Motor neuron (in vitro differentiated cells): Measurements from ENCODE around the gene ADH6. TPM values are rescaled to one million over a fixed set of nuclear protein-coding genes. Genes with fewer than 3 reads are reported as not detected.
"Not testable (repeated sequence)": the region's sequence is repeated elsewhere in the genome, so short reads cannot be mapped to it uniquely, and the experiment has no call there.

Source experiments
- ATAC-seq, 8 experiments: fragments of 200-7000 bp; cut with Tn5 transposase; replicated peaks in 6 of 8; 2 replicates each; pipeline ENCODE4 v1.8.0; 2021; ENCODE audit warnings: mild to moderate bottlenecking in 8 of 8, moderate library complexity in 8 of 8
- H3K27ac ChIP-seq, 2 donors: fragments of 250-450 bp; sonication (Bioruptor Pico); 2 replicates each; pipeline ENCODE4 v1.9.0; 2021; ENCODE audit warnings: antibody characterized with exemption in 2 of 2, mild to moderate bottlenecking in 2 of 2, moderate library complexity in 1 of 2
- H3K4me1 ChIP-seq, 2 donors: fragments of 250-450 bp; sonication (Bioruptor Pico); replicated peaks in 1 of 2; 2 replicates each; pipeline ENCODE4 v1.6.1; 2021; ENCODE audit warnings: antibody characterized with exemption in 2 of 2, mild to moderate bottlenecking in 2 of 2, moderate library complexity in 1 of 2
- H3K4me3 ChIP-seq, 5 donors: fragments of 250-450 bp; sonication (Bioruptor Pico); 2 replicates each; pipeline ENCODE4 v1.9.0; 2021; ENCODE audit warnings: antibody characterized with exemption in 5 of 5, mild to moderate bottlenecking in 5 of 5, moderate library complexity in 4 of 5
- WGBS, 10 experiments: fragments of 450-650 bp; shearing (Covaris generic); methylation state at CpG; one replicate each; pipeline ENCODE4 v1.0.0; 2022; 5-methylcytosine and 5-hydroxymethylcytosine counted together
- in situ Hi-C, 9 experiments: fragments of 400-800 bp; cut with MboI; loops; one replicate each; pipeline ENCODE4 v1.15.0; 2021; ENCODE audit warnings: low sequenced_read_pairs in 9 of 9, low pct_unique_long_range_greater_than_20kb in 2 of 9; ENCODE audit not compliant: unreplicated experiment in 9 of 9
- total RNA-seq, 8 experiments: library from RNA; unstranded; fragments of 300-600 nt; gene quantifications; 2 replicates each; pipeline versions ENCODE4 v1.2.3 to v1.2.4, GENCODE V29; 2022

Gene ADH6
- total RNA-seq, 8 experiments from 2014 or later, result 0.57 to 2.1 (median 1.1) TPM

- peaks cover 7 to 12% of the 10 kb centered on the region in 2 donors for H3K4me1 ChIP-seq
- no peak for ATAC-seq
- in situ Hi-C loops, result loop anchor here in 1 of 9 experiments (10.0 kb wide), 1 partner anchor 196 kb away; no protein-coding TSS in a partner anchor
Observed at GRCh38 chr4:99208719-99209075, 10.3 kb downstream of the ADH6 start.

GRCh38 chr4:99207911-99208718, 10.9 kb downstream of the ADH6 start:
- 48 to 86% (median 76%) methylated on average over 4 to 10 of the region's 10 CpGs for WGBS, 10 experiments
- H3K4me1 ChIP-seq, result peaks cover 7 to 12% of the 10 kb centered on the region in 2 donors
- in situ Hi-C loops, result loop anchor here in 1 of 9 experiments (10.0 kb wide), 1 partner anchor 197 kb away; no protein-coding TSS in a partner anchor
- H3K4me3 ChIP-seq, result no peak overlapping the region
- ATAC-seq, result no peak
- H3K27ac ChIP-seq, result no peak overlapping the region

More at GRCh38 chr4:99208719-99209075, 10.3 kb downstream of the ADH6 start:
- WGBS, 10 experiments, result 52 to 100% (median 91%) methylated on average over 1 to 2 of the region's 2 CpGs; no CpG with 5 or more reads in 3 of the 10 experiments
- no peak overlapping the region for H3K27ac ChIP-seq
- no peak overlapping the region for H3K4me3 ChIP-seq

GRCh38 chr4:99207069-99207743, 11.8 kb downstream of the ADH6 start:
- in situ Hi-C loops, result loop anchor here in 1 of 9 experiments (10.0 kb wide), 1 partner anchor 198 kb away; no protein-coding TSS in a partner anchor
- 33 to 90% (median 70%) methylated on average over 2 to 4 of the region's 4 CpGs; no CpG with 5 or more reads in 1 of the 10 experiments for WGBS, 10 experiments
- Histone ChIP-seq H3K27ac (no peak overlapping the region), H3K4me3 (no peak overlapping the region), H3K4me1 (peaks cover 7 to 12% of the 10 kb centered on the region in 2 donors)
- ATAC-seq, result no peak

- H3K27ac ChIP-seq, result no peak overlapping the region
- no peak overlapping the region for H3K4me3 ChIP-seq
- WGBS, 10 experiments, result 0 to 100% (median 69%) methylated on average over 2 to 5 of the region's 5 CpGs; no CpG with 5 or more reads in 2 of the 10 experiments
- peaks cover 7 to 12% of the 10 kb centered on the region in 2 donors for H3K4me1 ChIP-seq
- in situ Hi-C loops, result loop anchor here in 1 of 9 experiments (10.0 kb wide), 1 partner anchor 199 kb away; no protein-coding TSS in a partner anchor
- ATAC-seq, result peak in 6 of 8 experiments; percentile 60 to 95 (median 81)
Observed at GRCh38 chr4:99205153-99205979, 13.7 kb downstream of the ADH6 start.

GRCh38 chr4:99202536-99202935, 16.5 kb downstream of the ADH6 start:
- no peak overlapping the region for H3K4me3 ChIP-seq
- in situ Hi-C loops, result loop anchor here in 1 of 9 experiments (10.0 kb wide), 1 partner anchor 202 kb away; no protein-coding TSS in a partner anchor
- peaks cover 7 to 12% of the 10 kb centered on the region in 2 donors for H3K4me1 ChIP-seq
- H3K27ac ChIP-seq, result no peak overlapping the region
- 0 to 100% (median 73%) methylated on average over 1 to 5 of the region's 5 CpGs; no CpG with 5 or more reads in 1 of the 10 experiments for WGBS, 10 experiments
- ATAC-seq, result peak in 1 of 8 experiments; percentile 20

- no peak overlapping the region for H3K4me3 ChIP-seq
- ATAC-seq, result peak in 1 of 8 experiments; percentile 31
- no peak overlapping the region for H3K27ac ChIP-seq
- in situ Hi-C loops, result loop anchor here in 1 of 9 experiments (10.0 kb wide), 1 partner anchor 203 kb away; no protein-coding TSS in a partner anchor
- peaks cover 7 to 12% of the 10 kb centered on the region in 2 donors for H3K4me1 ChIP-seq
Observed at GRCh38 chr4:99202094-99202493, 17.0 kb downstream of the ADH6 start.

GRCh38 chr4:99201690-99202089, 17.4 kb downstream of the ADH6 start:
- WGBS, 10 experiments, result 0 to 79% (median 39%) methylated on average over 1 to 3 of the region's 3 CpGs; no CpG with 5 or more reads in 2 of the 10 experiments
- no peak overlapping the region for H3K4me3 ChIP-seq
- H3K27ac ChIP-seq, result no peak overlapping the region
- H3K4me1 ChIP-seq, result peaks cover 7 to 12% of the 10 kb centered on the region in 2 donors
- in situ Hi-C loops, result loop anchor here in 1 of 9 experiments (10.0 kb wide), 1 partner anchor 203 kb away; no protein-coding TSS in a partner anchor
- peak in 2 of 8 experiments; percentile 8 to 12 for ATAC-seq

GRCh38 chr4:99200138-99200537, 18.9 kb downstream of the ADH6 start:
- in situ Hi-C loops, result loop anchor here in 1 of 9 experiments (10.0 kb wide), 1 partner anchor 205 kb away; no protein-coding TSS in a partner anchor
- Histone ChIP-seq H3K27ac (no peak overlapping the region), H3K4me1 (peaks cover 2 to 8% of the 10 kb centered on the region in 2 donors), H3K4me3 (no peak overlapping the region)
- 78 to 100% (median 92%) methylated on average over 1 of the region's 1 CpG; no CpG with 5 or more reads in 6 of the 10 experiments for WGBS, 10 experiments
- no peak for ATAC-seq

GRCh38 chr4:99190336-99190735, 28.7 kb downstream of the ADH6 start:
- no peak overlapping the region for H3K27ac ChIP-seq
- H3K4me1 ChIP-seq, result no peaks in the 10 kb centered on the region
- H3K4me3 ChIP-seq, result no peak overlapping the region
- no peak for ATAC-seq
- in situ Hi-C loops, result no loop called here
- WGBS, 10 experiments, result 0 to 83% (median 63%) methylated on average over 1 to 4 of the region's 5 CpGs; no CpG with 5 or more reads in 6 of the 10 experiments

GRCh38 chr4:99189900-99190299, 29.1 kb downstream of the ADH6 start:
- H3K4me1 ChIP-seq, in situ Hi-C loops, H3K27ac ChIP-seq, ATAC-seq, H3K4me3 ChIP-seq: not testable (repeated sequence)
- WGBS, 10 experiments, result 46 to 100% (median 83%) methylated on average over 1 to 3 of the region's 3 CpGs; no CpG with 5 or more reads in 3 of the 10 experiments

- 20 to 88% (median 63%) methylated on average over 1 of the region's 1 CpG; no CpG with 5 or more reads in 2 of the 10 experiments for WGBS, 10 experiments
Observed at GRCh38 chr4:99186029-99186428, 33.0 kb downstream of the ADH6 start.

GRCh38 chr4:99185581-99185980, 33.5 kb downstream of the ADH6 start:
- H3K4me1 ChIP-seq, result no peaks in the 10 kb centered on the region
- no peak overlapping the region for H3K4me3 ChIP-seq
- no peak overlapping the region for H3K27ac ChIP-seq
- ATAC-seq, result no peak
- 60 to 100% (median 86%) methylated on average over 1 to 2 of the region's 2 CpGs; no CpG with 5 or more reads in 3 of the 10 experiments for WGBS, 10 experiments
- in situ Hi-C loops, result no loop called here

More at GRCh38 chr4:99186029-99186428, 33.0 kb downstream of the ADH6 start:
- no peak for ATAC-seq
- no peak overlapping the region for H3K4me3 ChIP-seq
- no peaks in the 10 kb centered on the region for H3K4me1 ChIP-seq
- in situ Hi-C loops, result no loop called here
- no peak overlapping the region for H3K27ac ChIP-seq
